HS-27A (cell line): ENCODE results near the gene CSF3R.

Experiments used
- DNase-seq: peaks from one replicate; pipeline ENCODE4 v3.0.0-alpha.2; 2012; ENCODE audit warnings: low read depth, missing footprints

Gene CSF3R

DNA sequence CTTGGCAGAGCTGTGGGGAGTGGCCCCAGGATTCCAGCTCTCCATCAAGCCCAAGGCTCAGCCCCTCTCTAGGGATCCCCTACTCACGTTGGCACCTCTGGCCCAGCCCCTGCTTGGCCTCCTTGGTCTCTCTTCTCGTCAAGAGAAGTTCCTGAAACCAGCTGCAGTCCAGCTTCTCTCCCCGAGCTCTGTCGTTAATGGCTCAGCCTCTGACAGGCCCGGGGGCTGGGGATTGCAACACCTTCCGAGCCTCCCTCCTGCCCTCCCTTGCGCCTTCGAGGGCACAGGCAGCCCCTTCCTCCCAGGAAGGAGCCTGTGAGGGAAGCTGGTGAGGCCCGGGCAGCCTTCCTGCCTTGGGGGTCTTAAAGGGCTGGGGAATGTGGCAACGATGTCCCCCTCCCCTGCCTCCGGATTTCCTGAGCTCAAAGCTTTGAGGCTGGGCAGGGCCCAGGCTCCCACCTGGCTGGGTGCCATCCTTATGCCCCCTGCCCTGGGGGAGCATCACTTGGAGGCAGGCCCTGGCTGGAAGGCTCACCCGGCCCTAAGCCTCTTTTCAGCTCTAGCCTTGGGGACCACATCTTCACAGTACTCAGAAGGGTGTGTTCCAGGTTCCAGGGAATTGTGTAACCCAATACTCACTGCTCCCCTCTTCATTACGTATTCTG, at the start of gene CSF3R:
TSS of gene CSF3R (minus strand) at position 190 of the 665 bp plus-strand sequence. CDS start 3,417 bp downstream, outside the sequence.
- DNase-seq: no peak

DNA sequence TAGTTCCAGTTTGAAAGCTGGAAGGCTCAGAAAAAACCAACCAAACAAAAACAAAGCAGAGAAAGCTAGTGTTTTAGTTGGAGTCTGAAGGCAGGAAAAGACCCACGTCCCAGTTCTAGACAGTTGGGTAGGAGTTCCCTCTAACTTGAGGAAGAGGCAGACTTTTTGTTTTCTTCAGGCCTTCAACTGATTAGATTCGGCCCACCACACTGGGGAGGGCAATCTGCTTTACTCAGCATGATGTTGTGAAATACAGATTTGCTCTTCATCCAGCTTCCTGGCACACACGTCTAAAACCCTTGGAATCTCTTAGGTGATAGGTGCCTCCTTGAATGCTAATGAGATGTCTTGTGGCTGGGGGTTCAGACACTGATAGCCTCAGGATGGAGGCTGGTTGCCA, 49.1 kb upstream of the CSF3R start:
- no peak for DNase-seq

DNA sequence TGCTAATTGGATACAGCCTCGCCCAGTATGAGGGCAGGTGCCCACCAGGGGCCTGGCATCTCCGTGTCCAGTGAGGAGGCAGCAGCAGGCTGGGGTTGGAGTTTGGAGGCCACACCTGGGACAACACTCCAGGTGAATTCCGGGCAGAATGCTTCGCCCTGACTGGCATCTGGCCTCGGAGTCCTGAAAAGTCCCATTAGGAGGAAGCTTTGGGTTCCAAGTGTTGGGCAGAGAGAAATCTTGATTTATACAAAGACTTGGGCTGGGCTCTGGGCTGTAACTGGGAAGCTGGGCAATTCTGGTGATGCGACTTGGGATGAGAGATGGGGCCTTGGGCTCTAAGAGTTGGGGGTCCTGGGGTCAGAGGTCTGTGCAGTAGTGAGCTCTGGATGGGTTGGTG, 48.1 kb upstream of the CSF3R start:
- no peak for DNase-seq

DNA sequence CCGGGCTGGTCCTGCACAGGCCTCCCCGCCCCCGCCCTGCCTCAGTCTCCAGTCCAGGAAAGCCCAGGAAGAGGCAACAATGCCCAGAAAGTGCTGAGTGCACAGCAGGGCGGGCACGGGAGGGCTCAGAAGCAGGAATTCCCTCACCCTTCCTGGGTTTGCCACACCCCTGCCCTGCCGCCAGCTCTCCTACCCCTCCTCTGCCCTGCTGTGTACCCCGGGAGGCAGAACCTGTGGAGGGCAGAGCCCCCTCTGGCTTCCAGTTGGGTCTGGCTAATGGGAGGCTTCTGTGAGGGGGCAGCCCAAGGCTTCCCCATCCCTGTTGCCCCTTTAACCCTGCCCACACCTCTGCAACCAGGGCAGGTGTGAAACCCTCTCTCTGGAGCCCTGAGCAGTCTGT, 47.5 kb upstream of the CSF3R start:
- DNase-seq: no peak

DNA sequence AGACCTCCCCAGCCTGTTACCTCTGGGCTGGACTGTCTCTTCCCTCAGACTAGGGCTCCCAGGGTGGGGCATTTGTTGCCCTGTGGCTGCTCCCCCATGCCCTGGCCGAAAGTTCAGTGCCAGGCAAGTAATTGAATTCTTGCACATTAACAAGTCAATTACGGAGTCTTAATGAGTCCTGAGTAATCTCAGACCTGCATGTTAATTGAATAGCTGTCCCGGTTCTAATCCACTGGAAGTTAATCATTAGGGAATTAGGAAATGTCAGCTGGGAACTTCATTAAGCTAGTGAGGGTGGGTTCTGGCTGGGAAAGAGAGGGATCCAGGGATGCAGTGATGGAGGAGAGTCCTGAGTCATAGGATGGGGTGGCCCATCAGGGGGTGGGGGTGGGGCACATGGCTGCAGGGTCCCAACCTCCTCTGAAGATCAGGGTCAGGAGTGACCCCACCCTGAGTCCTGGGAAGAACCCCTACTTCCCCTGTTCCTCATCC, 47.1 kb upstream of the CSF3R start:
- DNase-seq: no peak

DNA sequence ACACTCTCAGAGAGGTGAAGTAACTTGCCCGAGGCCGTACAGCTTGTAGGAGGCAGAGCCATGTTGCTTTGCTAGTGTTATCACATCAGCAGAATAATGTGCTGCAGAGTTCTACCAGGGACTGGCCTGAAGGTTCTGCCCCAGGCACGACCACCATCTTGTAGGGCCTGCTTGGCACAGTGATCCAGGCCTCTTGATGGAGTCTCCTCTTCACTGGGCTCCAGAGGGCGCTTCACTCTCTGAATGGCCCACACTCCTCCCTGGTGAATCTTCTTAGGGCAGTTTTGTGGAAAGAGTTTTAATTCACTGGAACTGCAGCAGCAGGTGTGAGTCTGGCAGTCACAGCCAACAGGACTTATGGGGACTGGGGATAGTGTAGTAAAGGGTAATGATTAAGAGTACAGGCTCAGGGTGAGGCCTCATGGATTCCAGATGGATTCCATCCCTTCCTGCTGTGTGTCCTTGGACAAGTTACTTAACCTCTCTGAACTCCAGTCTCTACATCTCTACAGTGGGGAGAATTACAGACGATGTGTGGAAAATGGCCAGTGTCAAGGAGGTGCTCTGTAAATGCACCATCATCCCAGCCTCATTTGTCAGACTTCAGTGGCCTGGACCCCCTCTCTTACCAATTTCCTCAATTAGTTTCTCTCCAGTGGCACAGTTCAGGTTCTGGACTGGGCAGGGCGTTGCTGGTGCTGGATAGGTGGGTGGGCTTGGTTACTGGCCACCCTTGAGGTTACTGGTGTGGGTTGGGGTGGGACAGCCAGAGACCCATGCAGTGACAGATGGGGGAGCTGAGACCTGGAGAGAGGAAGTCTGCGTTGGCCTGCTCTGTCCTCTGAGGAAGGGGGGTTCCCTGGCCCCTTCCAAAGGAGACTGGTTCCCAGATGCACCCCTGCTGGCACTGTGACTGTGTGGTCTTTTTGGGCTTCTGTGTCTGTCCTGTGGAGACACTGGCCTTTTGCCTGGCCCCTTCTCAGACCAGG, 45.9 kb upstream of the CSF3R start:
- no peak for DNase-seq

DNA sequence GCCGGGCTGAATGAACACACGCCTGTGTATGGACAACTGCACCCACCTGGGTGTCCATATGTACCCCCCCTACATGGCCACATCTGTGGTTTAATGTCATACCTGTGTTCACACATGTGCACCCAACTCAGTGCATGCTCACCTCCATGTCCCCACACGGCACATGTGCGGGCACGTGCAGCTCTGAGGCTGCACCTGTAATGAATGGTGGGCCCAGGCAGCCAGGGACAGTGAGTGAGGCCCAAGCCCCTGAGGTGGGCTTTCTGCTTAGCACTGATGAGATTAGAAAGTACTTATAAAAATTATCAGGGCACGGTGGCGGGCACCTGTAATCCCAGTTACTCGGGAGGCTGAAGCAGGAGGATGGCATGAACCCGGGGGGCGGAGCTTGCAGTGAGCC, 42.5 kb upstream of the CSF3R start:
- DNase-seq: no peak

DNA sequence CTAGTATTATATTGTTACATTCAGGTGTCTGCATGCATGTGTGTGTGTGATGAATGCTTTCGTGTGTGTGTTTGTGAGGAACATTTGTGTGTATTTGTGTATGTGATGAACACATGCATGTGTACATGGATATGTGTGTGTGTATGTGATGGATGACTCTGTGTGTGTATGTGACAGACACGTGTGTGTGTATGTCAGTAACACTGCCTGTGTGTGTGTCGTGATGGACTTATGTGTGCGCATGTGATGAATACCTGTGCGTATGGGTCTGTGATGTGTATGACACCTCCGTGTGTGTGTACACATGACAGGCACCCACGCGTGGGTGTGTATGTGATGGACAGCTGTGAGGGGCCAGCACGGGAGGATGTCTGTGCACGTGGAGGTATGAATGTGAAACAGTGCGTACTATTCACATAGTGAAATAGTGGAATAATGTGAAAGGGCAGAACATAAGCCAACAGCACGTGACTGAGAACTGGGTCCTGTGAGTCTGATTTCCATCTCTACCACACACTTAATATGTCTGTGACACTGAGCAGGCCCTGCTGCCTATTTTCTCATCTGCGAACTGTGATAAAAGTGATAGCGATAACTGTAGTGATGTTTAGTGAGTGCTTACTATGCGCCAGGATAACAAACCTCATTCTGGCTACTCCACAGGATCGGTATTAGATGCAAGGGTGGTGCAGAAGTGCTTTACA, 41.8 kb upstream of the CSF3R start:
- no peak for DNase-seq

DNA sequence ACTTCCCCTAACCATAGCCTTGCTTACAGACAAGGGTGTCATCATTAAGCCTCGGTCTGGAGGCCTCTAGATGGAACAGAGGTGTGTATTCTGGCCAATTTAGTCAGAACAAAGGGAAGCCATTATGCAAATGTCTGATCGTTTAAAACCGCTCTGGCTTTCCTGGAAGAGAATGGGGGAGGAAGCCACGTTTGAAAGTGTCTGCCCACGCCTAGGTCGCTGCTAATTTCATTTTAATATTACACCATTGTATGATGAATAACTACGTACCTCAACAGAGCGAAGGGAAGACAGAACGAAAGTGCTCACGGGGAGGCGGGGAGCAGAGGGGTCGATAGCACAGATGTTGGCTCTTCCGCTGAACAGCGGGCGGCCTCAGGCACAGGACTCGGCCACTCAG, 41.1 kb upstream of the CSF3R start:
- DNase-seq: no peak

DNA sequence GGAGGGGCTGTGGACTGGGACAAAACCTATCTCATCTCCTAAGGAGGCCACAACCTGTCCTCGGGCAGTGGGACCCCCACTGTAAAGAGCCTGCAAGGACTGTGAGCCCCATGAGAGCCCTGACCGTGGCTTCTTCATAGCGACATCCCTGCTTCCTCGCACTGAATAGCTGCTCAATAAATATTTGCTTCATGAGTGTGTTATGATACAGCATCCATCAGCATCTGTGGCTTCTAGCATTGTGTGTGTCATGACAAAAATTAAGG, 40.5 kb upstream of the CSF3R start:
- DNase-seq: no peak

DNA sequence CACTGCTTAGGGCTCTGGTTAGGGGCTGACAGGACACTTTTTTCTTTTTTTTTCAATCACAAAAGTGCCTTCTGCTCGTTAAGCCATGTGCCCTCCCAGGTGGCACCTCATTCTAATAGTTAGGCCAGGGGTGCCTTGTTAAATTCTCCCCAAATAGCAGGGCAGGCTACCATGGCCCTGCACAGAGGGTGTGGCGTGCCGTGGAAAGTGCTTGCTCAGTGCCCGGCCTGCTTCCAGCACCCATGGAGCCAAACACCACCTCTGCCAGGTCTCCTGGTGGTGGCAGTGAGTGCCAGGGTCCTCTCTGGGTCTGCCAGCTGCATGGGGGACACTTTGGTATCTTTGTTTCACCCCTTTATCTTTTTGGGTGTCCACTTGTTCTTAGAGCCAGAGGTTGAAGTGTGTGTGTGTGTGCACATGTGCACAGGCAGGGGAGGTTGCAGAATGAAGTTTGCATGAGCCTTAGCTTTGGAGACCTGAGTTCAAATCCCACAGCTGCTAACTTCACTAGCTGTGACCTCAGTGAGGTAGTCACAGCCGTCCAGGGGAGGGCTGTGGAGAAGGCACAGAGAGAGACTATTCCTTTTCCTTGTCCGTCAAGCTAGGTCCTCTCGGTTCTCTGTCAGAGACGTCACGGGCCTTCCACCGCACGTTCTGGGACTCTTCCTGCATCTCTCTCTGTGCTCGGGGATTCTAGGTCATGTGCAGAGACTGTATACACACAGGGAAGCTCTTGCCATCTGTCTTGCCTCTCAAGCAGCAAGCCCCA, 39.9 kb upstream of the CSF3R start:
- no peak for DNase-seq

DNA sequence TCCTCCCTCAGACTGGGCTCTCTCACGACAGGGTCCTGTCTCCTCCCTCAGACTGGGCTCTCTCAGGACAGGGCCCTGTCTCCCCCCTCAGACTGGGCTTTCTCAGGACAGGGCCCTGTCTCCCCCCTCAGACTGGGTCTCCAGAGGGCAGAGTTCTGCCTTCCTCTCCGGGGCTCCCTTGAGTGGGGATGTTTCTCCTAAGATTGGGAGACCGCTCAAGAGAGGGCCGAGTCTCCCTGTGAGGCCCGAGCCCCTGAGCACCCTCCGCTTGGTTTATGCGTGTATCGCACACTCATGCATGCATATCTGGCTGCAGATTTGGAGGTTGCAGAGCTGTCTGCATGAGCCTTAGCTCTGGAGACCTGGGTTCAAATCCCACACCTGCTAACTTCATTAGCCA, 39.3 kb upstream of the CSF3R start:
- DNase-seq: no peak

DNA sequence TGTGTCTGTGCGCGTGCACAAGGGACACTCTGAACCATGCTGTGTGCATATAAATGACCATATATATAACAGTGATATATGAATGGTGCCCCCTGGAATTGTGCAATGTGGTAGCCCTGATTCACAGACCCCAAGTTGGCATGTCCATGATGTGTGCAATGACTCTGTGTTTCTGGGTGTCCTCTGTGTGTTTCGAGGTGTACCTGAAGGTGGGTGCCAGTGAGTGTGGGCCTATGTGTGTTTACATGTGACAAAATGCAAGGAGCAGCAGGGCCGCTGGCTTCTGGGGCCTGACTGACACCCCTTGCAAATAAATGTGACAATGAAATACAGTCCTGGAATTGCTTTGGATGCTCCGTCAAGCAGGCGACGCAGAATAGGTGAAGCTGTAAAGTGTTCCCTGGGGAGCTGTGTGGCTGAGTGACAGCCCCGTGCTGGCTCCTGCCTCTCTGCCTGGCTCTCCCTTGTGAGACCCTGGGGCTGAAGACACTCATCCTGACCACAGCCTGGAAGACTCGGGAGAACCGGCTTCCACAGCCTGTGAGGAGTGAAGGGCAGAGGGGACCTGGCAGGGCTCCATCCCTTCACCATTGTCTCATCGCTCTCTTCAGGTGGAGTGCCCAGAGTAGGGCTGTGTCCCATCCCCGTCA, 38.2 kb upstream of the CSF3R start:
- no peak for DNase-seq

DNA sequence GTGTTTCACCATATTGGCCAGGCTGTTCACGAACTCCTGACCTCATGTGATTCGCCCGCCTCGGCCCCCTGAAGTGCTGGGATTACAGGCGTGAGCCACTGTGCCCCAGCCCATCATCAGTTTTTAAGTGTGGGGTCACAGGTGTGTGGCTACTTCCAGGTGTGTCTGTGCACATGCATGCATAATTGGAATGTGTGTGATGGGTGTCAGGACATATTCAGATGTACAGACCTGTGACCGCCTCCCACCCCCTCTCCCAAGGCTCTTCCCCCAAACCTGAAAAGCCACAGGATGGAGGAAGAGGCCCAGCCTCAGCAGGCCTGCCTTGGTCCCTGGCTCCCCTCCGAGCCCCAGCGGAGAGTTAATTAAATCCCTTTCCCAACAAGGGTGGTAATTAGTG, 37.3 kb upstream of the CSF3R start:
- no peak for DNase-seq

DNA sequence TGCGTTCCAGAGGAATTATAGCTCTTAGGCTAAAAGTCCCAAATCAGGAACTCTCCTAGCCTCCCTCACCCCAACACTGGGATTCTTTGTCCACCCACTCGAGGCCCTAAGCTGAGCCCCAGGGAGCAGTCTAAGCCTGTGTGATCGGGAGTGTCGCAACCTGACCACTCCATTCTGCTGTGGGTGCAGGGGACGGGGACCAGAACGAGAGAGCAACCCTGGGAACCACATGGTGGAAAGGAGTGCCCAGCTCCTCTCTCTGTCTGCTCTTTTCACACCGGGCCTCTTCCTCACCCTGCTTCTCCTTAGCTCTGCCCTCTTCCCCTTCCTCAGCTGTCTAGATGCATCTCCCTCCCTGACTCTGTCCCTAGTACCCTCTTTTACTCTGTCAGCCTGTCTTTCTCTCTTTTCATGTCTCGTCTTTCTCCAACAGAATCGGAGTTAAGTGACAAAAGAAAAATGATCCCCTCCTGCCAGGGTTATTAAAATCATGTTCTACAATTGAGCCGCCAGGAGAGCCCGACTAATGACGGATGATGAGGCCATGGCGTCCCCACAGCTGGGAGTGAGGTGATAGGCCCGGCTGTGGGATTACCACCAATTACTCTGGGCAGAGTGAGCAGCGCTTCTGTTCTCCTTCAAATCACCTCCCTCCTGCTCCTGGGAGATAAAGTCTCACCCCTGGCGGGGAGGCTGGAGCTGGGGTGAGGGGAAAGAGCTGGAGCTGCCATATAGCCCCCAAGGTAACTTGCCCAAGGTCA, 34.5 kb upstream of the CSF3R start:
- no peak for DNase-seq

DNA sequence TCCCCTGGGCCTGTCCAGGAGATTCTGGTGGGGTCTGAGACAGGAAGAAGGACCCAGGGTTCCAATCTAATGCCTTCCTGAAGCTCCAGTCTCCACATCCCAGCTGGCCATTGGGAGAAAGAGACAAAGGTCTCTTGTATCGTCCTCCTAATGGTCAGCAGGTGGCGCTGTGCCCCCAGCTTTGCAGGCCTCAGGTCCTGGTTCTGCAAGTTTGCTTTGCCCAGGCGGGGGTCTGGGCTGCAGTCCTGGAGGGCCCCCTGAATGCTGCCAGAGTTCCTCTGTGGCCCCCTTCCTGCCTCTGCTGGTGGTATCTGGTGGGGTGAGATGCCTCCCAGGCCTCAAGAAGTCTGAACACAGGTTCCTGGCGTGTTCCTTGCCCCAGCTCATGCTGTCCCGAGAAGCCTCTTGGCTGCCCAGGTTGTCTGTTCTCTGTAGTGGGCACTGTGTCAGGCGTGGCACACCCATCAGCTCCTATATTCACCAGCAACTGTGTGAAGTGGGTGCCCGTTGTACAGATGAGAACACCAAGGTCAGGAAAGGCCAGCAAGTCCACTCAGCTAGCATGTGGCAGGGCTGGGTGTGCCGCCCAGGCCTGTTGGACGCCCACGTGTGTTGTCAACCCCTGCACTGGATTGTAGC, 33.8 kb upstream of the CSF3R start:
- DNase-seq: peak; percentile 15

DNA sequence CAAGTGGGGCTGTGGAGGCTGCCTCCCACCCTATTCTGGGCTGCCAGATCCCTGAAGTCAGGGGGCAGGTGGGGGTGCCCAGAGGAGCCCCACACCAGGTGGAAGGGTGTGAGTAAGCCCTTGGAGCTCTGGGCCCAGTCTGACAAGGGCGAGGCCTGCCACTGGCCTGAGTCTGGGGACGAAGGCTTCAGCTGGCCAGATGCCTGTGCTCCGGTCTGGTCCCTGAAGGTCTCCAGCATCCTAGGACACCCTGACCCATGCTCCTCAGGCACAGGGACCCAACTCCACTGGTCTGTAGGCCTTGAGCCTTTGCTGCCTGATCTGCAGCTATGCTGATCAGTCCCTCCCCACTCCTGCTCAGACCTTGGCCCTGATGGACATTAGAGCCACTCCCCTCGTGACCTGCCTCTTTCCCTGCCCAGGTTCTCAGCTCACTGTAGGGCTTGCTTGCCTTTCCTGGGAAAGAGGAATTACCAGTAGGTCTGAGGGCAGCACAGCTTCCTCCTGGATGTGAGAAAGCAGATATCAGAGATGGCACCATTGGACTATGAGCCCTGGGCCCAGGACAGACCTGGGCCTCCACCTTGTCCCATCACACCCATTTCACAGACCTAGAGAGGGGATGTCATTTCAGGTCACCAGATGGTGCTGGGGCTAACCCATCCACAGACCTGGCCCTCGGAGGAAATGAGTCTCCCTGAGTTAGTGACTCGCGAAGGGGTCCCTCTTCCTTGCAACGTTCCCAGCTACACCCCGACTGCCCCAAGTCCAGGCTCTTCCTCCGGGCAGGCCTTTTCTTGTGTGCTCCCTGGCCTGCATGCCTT, 32.8 kb upstream of the CSF3R start:
- no peak for DNase-seq

DNA sequence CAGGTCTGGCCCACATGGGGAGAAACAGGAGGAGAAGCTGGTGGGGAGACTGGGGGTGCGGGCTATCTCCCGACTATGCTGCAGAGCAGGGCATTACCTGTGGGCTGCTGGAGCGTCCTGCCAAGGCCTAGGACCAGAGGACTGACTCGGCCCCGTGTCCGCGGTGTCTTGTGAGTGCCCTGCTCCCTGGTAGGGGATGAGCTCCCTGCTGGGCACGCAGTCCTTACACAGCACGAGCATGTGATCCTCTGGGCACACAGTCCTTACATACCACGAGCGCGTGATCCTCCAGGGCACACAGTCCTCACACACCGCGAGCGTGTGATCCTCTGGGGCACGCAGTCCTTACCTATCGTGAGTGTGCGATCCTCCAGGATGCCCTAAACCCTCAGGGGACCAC, 31.8 kb upstream of the CSF3R start:
- no peak for DNase-seq
